HG03139 (cell line): ENCODE data around the gene KLF6.

Experiments used
- ATAC-seq: cut with Tn5 transposase; IDR thresholded peaks from one replicate; pipeline ENCODE4 v1.9.1; 2021; ENCODE audit not compliant: unreplicated experiment

Gene KLF6

GRCh38 chr10:3790272-3790671 is 5.3 kb upstream of the KLF6 start:
- ATAC-seq: no peak

- no peak for ATAC-seq
Measured at GRCh38 chr10:3789621-3790020, 4.6 kb upstream of the KLF6 start.

- no peak for ATAC-seq
Measured at GRCh38 chr10:3787816-3788215, 2.8 kb upstream of the KLF6 start.

DNA sequence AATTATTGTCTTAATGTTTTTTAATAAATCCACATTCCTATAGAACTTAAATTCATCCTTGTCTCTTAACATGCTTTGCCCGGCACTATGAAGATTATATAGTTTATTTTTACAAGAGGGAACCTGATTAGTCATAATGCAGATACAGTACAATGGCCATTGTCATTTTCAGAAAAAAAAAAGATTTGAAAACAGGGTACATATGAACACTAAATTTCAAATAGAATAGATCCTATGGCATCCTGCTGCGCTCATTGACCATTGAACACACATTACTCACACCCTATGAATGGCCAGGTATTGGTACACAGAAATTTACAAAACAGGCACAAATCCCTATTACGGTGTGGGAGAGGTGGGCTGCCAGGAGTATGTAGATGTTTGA is 2.0 kb upstream of the KLF6 start:
- no peak for ATAC-seq

- ATAC-seq: no peak
Measured at GRCh38 chr10:3786295-3787015, 1.4 kb upstream of the KLF6 start.

GRCh38 chr10:3785851-3786271 is 852 bp upstream of the KLF6 start:
- peak; percentile 8 for ATAC-seq

DNA sequence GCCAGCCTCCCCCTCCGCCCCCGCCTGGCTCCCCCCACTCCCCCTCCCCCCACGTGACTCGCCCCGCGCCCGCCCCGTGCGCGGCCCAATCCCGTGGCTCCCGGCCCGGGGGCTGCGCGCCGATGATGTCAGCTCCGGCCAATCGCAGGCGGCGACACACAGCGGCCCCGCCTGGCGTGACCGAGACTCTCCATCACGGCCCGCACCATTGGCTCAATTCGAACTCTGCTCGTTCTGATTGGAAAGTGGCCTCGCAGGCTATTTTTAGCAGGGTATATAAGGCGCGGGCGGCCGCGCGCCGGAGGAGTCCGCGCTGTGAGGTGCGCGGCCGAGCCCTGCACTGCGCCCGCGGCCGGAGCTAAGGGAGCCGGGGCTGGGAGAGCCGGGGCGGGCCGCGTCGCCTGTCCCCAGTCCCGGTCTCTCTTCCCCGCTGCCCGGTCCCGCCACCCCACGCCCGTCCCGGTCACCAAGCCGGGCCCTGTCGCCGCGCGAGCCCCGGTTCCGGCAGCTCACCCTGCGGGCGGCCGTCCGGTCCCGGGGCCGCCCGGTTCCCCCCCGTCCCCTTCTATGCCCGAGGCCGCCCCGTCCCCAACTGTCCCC is 342 bp upstream of the KLF6 start:
- ATAC-seq: peak; percentile 72

DNA sequence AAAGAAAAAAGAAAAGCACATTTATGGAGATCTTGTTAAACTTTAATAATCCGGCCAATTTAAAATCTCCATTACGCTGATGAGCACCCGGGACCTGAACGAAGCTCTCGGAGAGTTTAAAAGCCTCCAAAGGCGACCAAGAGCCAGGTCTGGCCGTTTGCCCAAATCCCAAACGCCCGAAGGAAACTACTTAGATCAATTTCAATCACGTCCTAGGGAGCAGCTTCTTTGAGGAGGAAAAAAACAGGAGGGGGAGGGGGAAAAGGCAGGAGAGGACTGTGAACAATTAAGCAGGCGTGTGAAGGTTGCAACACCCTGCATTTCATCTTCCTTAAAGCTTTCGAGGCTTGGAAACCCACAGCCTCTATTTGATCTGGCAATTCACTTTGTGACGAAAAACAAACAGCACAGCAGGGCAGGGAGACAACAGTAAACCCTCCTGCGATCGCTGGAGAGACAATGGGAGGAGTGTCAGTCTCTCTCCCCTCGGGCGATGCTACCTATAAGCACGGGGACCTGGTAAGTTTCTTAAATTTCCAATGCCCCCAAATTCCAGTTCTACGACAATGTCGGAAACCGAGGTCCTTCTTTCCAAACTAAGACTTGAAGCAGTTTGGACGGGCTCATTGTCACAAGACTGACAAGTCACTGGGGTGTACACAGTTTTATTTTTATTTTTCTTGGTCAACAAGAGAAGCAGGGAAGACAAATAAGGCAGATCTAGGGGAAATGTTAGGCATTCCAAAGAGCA is 1.2 kb downstream of the KLF6 start:
- no peak for ATAC-seq

- peak; percentile 24 for ATAC-seq
Measured at GRCh38 chr10:3783316-3783681, 1.7 kb downstream of the KLF6 start.

DNA sequence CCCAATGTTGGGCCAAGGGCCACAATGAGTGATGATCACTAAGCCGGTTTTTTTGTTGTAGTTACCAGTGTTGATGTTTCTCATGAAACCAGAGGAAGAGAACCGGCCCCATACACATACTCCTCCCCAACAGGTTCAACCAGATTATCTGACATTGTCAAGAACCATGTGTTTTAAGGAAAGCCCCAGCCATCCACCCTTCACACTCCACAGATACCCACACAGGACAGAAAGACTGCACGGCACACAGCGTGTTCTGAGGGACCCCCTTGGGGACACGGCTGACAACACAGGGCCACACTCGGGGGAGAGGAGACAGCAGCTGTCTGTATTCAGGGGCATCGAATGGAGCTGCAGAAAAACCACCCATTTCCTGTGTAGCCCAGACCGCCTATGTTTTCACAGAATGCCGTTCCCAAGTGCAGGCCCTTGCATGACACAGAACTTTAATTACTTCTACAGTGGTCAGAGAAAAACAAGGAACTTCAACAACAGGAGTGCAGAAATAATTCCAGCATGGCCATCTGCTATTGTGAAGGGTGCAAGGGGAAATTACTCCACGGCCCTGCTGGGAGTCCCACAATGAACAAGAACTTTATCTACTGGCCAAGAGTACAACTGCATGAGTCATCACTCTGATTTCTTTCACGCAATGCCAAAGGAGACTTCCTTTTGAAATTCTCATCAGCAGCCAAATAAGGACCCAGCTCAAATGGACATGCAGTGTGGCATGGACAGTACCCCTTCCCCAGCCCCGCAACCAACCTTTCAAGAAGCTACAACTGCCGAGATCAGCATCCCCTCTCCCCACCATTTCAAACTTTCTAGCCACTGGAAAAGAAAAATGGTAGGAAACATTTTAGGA is 2.3 kb downstream of the KLF6 start:
- no peak for ATAC-seq

- ATAC-seq: no peak
Measured at GRCh38 chr10:3782146-3782450, 2.9 kb downstream of the KLF6 start.

GRCh38 chr10:3781468-3782145 is 3.4 kb downstream of the KLF6 start:
- no peak for ATAC-seq

GRCh38 chr10:3780771-3781467 is 4.1 kb downstream of the KLF6 start:
- no peak for ATAC-seq

GRCh38 chr10:3780021-3780770 is 4.8 kb downstream of the KLF6 start:
- ATAC-seq: no peak

GRCh38 chr10:3779158-3779741 is 5.8 kb downstream of the KLF6 start:
- no peak for ATAC-seq

- ATAC-seq: no peak
Measured at GRCh38 chr10:3778692-3779157, 6.3 kb downstream of the KLF6 start.

DNA sequence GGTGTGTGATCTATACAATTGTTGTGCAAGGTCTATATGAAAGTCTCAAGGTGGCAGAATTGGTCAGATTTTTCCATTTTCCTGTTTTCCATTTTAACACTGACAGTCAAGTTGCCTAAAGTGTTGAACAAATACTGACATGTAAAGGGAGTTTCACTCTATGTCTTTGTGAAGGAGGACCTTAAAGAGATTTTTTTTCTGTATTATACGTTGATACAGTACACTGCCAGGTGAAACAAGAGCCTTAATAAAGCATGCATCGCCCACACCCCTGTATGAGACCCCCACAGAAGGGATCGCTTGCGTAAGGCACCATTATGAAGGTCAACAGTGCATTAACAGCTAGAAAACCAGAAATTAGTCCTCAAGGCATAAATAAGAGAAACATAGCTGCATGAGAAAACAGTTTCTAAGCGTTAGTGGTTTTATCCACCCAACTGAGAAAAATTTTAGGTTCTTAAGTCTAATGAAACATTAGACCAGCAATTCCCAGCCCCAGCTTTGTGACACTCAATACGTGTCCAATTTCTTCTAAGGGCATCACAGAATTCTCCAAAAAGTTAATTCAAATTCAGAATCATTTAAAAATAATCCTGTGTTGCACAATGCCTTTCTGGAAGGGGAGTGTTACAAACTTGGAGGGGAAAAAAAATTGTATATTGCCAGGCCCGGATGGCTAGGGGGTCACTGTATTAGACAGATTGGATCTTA is 6.9 kb downstream of the KLF6 start:
- ATAC-seq: no peak

DNA sequence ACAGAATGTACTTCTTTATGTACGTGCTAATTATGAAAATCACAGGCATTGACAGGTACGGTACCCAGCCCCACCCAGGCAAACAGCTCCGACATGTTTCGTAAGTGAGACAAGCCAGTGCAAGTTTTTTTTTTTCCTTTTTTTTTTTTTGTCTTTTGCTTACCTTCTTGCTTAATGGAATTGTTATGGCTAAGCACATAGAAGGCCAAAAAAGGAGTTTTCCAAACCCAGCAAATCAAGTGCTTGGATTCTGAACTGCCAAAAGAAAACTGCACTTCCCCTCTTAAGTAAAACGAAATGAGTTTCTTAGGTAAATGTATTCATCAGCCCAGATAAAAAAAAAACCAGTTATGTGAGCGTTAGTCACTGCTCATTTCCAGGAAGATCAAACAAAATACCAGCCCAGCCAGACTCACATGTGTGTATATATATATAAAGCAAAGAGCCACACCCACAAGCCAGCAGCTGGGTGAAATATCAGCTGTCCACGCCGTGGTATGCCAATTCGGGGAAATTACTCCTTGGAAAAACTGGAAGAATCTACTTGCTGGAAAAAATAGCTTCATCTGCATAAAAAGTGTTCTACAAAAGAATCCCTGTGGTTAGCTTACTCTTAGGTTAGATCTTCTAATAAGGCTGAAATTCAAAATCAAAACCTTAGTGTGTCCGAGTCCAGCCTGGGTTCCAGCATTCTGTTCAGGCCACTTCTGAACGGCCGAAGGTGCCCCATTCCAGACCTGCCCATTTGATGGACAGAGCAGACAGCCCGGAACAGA is 8.0 kb downstream of the KLF6 start:
- no peak for ATAC-seq
